Tongue (tissue), 2 donors: ENCODE measurements around the gene TENM4. TPM values are rescaled to one million over a fixed set of nuclear protein-coding genes. Genes with fewer than 3 reads are reported as not detected.
"Not testable (repeated sequence)": the region's sequence is repeated elsewhere in the genome, so short reads cannot be mapped to it uniquely, and the experiment has no call there.

Experiments used
- DNase-seq: peaks from one replicate; pipeline ENCODE4 v3.0.0-alpha.2; 2015
- total RNA-seq: library from RNA; depleted of rRNA; stranded (reverse); fragments of >200 nt; gene quantifications from one replicate; pipeline ENCODE4 v1.2.3, GENCODE V29; 2014

The TENM4 gene
- total RNA-seq, 1 donor from 2014 or later, result 63.7 TPM

GRCh38 chr11:79242616-79243015 is 198.2 kb downstream of the TENM4 start:
- DNase-seq, result no peak

- DNase-seq, result no peak
Observed at GRCh38 chr11:79241852-79242241, 199.0 kb downstream of the TENM4 start.

DNA sequence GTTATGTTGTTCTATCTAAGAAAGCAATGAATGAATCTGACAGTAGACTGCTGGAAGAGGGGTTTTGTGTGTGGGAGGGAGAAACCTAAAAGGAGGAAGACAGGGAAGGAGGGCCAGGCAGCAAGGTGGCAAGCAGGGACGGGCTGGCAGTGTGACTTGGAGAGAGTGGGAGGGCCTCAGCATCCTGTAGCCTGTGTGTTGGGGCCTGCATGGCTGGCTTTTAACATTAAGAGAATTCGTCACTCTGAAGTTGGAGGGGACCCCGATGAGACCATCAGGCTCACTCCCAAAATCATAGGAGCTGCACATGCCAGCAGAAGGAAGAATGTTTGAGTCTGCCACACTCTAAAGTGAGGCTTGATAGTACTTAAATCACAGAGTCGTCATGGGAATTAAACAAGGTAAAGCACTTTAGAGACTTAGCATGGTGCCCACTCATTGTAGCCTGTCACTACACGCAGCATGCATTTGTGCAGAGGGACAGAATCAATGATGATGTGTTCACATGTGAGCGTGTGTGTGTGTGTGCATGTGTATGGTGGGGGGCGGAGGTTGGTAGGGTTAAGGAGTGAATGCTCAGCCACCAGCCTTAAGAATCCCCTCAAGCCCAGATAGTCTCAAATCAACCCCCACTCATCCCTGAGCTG is 199.5 kb downstream of the TENM4 start:
- no peak for DNase-seq

DNA sequence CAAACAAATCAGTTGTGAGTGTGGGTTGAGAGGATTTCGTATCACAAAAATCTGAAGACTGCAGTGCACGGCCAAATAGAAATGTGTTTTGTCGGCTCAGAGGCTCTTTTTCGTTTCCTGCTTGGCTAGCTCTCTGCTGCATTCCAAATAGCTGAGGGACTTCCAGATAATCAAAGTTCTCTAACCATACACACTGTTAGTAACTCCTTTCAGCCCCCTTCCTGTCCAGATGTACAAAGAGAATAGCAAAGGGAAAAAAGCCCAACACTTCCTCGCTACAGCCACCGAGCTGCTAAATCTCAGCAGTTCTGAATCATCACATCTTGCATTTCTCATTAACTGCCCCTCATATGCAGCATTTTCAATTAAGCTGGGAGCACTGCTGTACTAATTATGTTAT is 203.1 kb downstream of the TENM4 start:
- DNase-seq, result peak; percentile 83

DNA sequence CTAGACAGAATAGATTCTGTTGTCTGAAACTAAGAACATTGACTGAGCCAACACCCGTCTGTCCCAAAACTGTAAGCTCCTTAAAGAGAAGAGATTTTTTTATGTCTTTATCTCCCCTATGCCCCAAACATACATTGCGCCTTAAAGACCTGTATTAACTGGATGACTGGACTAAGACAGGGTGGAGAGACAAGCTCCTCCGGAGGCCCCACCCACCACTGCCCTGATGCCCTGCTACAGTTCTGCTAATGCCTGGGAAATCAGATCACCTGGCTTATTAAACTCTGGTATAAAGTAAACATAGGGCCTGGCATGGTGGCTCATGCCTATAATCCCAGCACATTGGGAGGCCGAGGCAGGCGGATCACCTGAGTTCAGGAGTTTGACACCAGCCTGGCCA is 203.7 kb downstream of the TENM4 start:
- DNase-seq, result no peak

DNA sequence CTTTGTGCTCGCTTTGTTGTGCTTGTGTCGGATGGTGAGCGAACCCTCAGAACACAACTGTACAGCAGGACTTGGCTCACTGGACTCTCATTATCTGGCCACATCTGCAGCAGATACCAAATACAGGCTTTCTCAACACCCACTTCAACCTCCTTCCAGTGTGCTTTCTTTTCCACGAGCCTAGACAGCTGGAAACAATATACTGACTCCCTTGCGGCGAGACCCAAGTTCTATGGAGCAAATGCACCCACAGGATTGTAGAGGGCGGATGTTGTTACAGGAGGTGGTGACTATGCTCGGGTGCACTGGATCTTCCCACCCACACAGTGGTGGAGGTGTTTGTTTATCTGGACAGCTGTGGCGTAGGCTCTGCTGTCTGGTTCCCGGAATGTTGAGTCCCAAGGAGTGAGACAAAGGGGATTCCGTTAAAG is 204.3 kb downstream of the TENM4 start:
- no peak for DNase-seq

DNA sequence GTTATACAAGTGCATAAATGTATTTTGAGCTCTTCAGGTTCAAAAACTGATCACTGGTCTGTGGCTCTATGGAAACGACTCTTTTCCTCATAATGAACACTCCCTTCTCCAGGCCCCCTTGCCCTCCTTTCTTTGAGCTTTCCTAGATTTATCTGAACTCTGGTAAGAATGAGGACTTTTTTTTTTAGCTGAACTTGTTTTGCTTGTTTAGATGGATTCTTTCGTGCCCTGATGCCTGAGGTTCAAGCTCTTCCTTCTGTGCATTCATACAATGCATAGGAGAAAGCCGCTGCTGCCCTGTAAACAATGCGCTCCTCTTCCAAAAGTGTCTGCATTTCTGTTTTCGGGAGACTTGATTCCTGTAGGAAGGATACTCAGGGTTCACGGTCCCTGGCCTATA is 205.1 kb downstream of the TENM4 start:
- DNase-seq, result no peak

GRCh38 chr11:79232346-79232745 is 208.5 kb downstream of the TENM4 start:
- DNase-seq, result no peak

- DNase-seq, result no peak
Observed at GRCh38 chr11:79229047-79229446, 211.8 kb downstream of the TENM4 start.

GRCh38 chr11:79227767-79228755 is 212.8 kb downstream of the TENM4 start:
- no peak for DNase-seq

- no peak for DNase-seq
Observed at GRCh38 chr11:79227308-79227707, 213.5 kb downstream of the TENM4 start.

DNA sequence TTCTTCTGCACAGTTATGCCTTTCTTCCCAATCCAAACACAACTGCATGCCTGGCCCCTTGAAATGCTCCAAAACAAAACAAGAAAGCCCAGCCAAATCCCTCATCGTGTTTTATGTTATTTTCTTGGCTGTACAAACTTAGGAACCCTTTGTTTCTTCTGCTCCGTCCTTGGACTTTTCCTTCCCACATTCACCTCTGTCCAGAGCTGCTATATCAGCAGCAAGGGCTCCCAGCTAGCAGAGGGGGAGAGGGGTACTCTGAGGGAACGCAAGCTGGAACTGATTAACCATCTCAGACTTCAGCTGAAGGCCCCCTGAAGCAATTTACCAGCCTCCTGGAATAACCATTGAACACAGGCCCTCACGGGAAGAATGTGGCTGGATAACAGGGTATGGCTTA is 214.7 kb downstream of the TENM4 start:
- DNase-seq, result peak; percentile 73

- DNase-seq, result not testable (repeated sequence)
Observed at GRCh38 chr11:79222163-79222562, 218.7 kb downstream of the TENM4 start.

DNA sequence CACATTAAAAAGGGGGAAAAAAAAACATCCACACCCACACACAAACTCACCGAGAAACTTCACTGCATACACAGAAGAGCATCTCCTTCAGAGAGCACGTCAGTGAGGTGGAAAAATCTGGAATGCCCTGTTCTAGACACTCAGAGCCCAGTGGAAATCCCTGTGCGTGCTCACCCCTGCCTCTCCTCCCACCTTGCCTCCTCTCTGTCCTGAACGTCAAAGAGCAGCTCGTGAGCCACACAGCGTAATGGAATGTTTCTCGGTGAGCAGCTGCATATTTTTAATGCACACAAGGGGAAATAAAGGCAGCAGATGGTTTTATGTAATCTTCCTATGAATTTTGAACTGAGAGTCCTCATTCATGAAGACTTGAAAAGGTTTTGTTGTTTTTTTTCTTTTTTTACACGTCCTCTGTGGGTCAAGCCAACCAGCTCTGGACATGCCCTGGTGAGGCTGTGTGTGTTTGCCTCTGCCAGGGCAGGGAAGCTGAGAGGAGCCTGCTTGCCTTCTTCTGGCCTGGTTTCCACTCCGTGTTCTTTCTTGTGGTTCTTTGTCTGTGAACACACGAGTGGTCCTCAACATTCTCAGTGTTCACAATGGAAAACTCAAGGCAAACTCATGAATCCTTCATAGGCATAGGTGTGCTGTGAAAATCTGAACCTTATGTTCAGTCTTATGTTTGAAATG is 219.2 kb downstream of the TENM4 start:
- no peak for DNase-seq

DNA sequence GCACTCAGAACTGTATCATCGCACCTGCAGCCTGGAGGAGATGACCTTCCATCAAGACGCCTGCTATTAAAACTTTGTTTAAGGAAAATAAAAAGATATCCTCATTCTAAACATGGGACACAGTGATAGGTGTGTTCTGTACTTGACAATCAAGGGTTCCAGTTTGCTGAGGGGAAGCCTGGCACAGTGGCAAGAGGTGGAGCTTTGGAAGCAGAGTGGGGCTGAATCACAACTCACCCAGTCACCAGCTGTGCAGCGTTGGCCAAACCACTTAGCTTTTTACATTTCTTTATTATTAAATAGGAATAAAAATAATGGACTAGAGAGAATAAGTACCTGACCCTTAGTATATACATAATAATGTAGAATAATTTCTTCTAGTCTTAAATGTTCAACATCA is 220.7 kb downstream of the TENM4 start:
- DNase-seq, result no peak

GRCh38 chr11:79219186-79220045 is 221.4 kb downstream of the TENM4 start:
- no peak for DNase-seq

- DNase-seq, result no peak
Observed at GRCh38 chr11:79212741-79213190, 228.1 kb downstream of the TENM4 start.

DNA sequence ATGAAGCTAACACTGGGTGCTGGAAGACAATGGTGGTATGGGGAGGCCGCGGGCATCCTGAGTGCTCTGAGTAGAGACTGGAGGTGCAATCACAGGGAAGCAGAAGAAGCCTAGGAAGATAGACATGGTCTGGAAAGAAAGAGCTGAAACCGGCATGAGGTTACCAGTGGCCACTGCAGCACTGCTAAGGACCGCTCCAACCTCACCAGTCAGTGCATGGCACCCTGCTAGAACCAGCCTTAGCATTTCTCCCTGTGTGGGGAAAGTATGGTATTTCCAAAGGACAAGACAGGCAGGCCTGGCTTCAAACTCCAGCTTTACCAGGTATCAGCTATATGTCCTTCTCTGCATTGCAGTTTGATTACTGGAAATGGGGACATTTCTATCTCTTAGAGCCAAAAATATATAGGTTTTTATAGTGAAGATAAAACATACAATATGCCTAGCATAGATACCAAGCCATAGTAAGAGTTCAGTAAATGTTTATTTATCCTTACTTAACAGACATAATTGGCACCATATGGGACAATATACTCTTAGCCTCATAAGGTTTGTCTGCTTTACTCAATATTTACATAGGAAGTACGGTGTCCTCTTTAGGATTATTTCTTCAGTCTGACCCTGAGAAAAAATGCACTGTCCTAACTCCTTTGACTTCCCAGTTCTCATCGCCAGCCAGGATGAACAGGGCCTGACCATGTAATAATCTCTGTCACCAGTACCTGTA is 231.1 kb downstream of the TENM4 start:
- no peak for DNase-seq

- no peak for DNase-seq
Observed at GRCh38 chr11:79208126-79208525, 232.7 kb downstream of the TENM4 start.

DNA sequence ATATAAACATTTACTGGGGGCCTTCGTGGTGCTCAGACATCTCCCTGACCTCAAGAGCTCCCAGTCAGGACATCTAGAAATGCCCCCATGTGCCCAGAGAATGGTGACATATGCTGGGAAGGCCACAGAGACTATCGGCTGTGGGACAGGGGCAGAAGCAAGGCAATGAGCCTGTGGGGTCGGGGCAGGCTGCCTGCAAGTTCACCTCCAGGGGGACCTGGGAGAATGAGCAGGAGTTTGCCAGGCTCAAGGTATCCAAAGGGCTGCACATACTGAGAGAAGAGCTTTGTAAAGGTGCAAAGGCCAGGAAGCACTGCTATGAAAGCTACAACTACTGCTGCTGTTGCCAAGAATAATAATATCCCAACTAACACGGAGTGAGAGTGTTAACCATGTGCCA is 233.9 kb downstream of the TENM4 start:
- DNase-seq, result no peak

DNA sequence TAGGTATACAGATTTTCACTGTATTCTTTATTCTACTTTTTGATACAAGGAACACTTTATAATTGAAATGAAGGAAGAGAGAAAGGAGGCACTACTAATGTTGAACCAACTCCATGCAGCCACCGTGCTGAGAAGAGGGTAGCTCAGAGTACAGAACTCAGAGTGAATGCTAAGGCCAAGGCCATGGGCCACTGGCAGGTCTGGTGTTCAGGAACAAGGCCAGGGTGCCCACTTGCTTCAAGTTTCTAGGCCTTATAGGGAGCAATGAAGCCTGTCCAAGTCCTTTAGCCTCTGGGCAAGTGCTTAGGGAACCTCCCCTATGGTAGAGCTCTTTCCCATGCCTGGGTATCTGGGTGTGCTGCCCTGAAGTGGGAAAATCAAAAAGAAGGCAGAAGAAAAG is 235.0 kb downstream of the TENM4 start:
- DNase-seq, result no peak
